SK-N-SH treated with all-trans-retinoic acid at 6 μM for 48 hours (cell line): Measurements from ENCODE around the gene ADD1.
"Not testable (repeated sequence)": the region's sequence is repeated elsewhere in the genome, so short reads cannot be mapped to it uniquely, and the experiment has no call there.

ENCODE experiments used
- ATAC-seq: fragments of 200-7000 bp; cut with Tn5 transposase; 3 replicates; pipeline ENCODE4 v1.9.1; 2020; ENCODE audit warnings: mild to moderate bottlenecking, moderate library complexity
- BACH2 ChIP-seq: fragments of 250-450 bp; sonication (Bioruptor Pico); IDR thresholded peaks from 2 replicates; pipeline ENCODE4 v1.9.0; 2021; ENCODE audit warnings: mild to moderate bottlenecking, borderline replicate concordance
- CREB5 ChIP-seq: fragments of 250-450 bp; sonication (Bioruptor Pico); IDR thresholded peaks from 2 replicates; pipeline ENCODE4 v1.5.1; 2020; ENCODE audit warnings: low read depth, mild to moderate bottlenecking, moderate library complexity
- CSDC2 ChIP-seq: fragments of 250-450 bp; sonication (Bioruptor Pico); IDR thresholded peaks from 2 replicates; pipeline ENCODE4 v1.5.0; 2020; ENCODE audit warnings: mild to moderate bottlenecking, moderate library complexity
- CSRNP3 ChIP-seq: fragments of 250-450 bp; sonication (Bioruptor Pico); IDR thresholded peaks from 2 replicates; pipeline ENCODE4 v1.5.1; 2021; ENCODE audit warnings: mild to moderate bottlenecking, moderate library complexity
- ESRRG ChIP-seq: fragments of 250-450 bp; sonication (Bioruptor Pico); IDR thresholded peaks from 2 replicates; pipeline ENCODE4 v1.6.1; 2021; ENCODE audit warnings: mild to moderate bottlenecking
- GLIS3 ChIP-seq: fragments of 250-450 bp; sonication (Bioruptor Pico); IDR thresholded peaks from 2 replicates; pipeline ENCODE4 v1.5.0; 2020; ENCODE audit warnings: mild to moderate bottlenecking, moderate library complexity
- ISL1 ChIP-seq: fragments of 250-450 bp; sonication (Bioruptor Pico); IDR thresholded peaks from 2 replicates; pipeline ENCODE4 v2.1.2; 2022; ENCODE audit warnings: mild to moderate bottlenecking, moderate library complexity
- OSR1 ChIP-seq: fragments of 250-450 bp; sonication (Bioruptor Pico); IDR thresholded peaks from 2 replicates; pipeline ENCODE4 v1.8.0; 2022; ENCODE audit warnings: moderate library complexity, mild to moderate bottlenecking, inconsistent platforms
- PATZ1 ChIP-seq: fragments of 250-450 bp; sonication (Bioruptor Pico); IDR thresholded peaks from 2 replicates; pipeline ENCODE4 v1.8.0; 2020; ENCODE audit warnings: mild to moderate bottlenecking, moderate library complexity, borderline replicate concordance
- POU6F1 ChIP-seq: fragments of 250-450 bp; sonication (Bioruptor Pico); IDR thresholded peaks from 2 replicates; pipeline ENCODE4 v1.8.0; 2021; ENCODE audit warnings: low read depth, mild to moderate bottlenecking, moderate library complexity, borderline replicate concordance
- PPARA ChIP-seq: fragments of 250-450 bp; sonication (Bioruptor Pico); IDR thresholded peaks from 2 replicates; pipeline ENCODE4 v1.5.0; 2020; ENCODE audit warnings: mild to moderate bottlenecking, borderline replicate concordance
- RARB ChIP-seq: fragments of 250-450 bp; sonication (Bioruptor Pico); IDR thresholded peaks from 2 replicates; pipeline ENCODE4 v1.8.0; 2021; ENCODE audit warnings: mild to moderate bottlenecking, moderate library complexity
- SNAI2 ChIP-seq: fragments of 250-450 bp; sonication (Bioruptor Pico); IDR thresholded peaks from 2 replicates; pipeline ENCODE4 v1.5.0; 2020; ENCODE audit warnings: mild to moderate bottlenecking, moderate library complexity
- TOX ChIP-seq: fragments of 250-450 bp; sonication (Bioruptor Pico); IDR thresholded peaks from 2 replicates; pipeline ENCODE4 v1.8.0; 2021; ENCODE audit warnings: mild to moderate bottlenecking, moderate library complexity, borderline replicate concordance
- ZC3H10 ChIP-seq: fragments of 250-450 bp; sonication (Bioruptor Pico); IDR thresholded peaks from 2 replicates; pipeline ENCODE4 v1.5.1; 2021; ENCODE audit warnings: mild to moderate bottlenecking, moderate library complexity
- ZFP30 ChIP-seq: fragments of 450-650 bp; formaldehyde crosslinking; IDR thresholded peaks from 2 replicates; pipeline ENCODE4 v1.5.0; 2022; ENCODE audit warnings: mild to moderate bottlenecking, moderate library complexity
- ZNF565 ChIP-seq: fragments of 450-650 bp; formaldehyde crosslinking; conservative IDR thresholded peaks from 2 replicates; pipeline ENCODE4 v1.5.0; 2020; ENCODE audit warnings: low read depth, mild to moderate bottlenecking, moderate library complexity
- ZNF70 ChIP-seq: fragments of 450-650 bp; formaldehyde crosslinking; IDR thresholded peaks from 2 replicates; pipeline ENCODE4 v1.5.0; 2020; ENCODE audit warnings: mild to moderate bottlenecking, moderate library complexity
- ZNF8 ChIP-seq: fragments of 450-650 bp; formaldehyde crosslinking; IDR thresholded peaks from 2 replicates; pipeline ENCODE4 v1.5.0; 2020; ENCODE audit warnings: mild to moderate bottlenecking, moderate library complexity

The ADD1 gene

GRCh38 chr4:2914256-2915126 lies 70.8 kb downstream of the ADD1 start:
- no peak; the same call in 2 of the 3 replicates for ATAC-seq
- TF ChIP-seq ZC3H10 (CRISPR knock-in tag) (no peak), ISL1 (CRISPR knock-in tag) (no peak), SNAI2 (CRISPR knock-in tag) (no peak), BACH2 (no peak)

GRCh38 chr4:2915789-2916188 lies 72.1 kb downstream of the ADD1 start:
- ATAC-seq, result no peak
- no peak for TF ChIP-seq ISL1 (CRISPR knock-in tag)
- TF ChIP-seq RARB (CRISPR knock-in tag), result no peak
- TF ChIP-seq PATZ1 (CRISPR knock-in tag), result no peak
- TF ChIP-seq CSDC2 (CRISPR knock-in tag), result no peak
- TF ChIP-seq PPARA (CRISPR knock-in tag), result no peak
- TF ChIP-seq SNAI2 (CRISPR knock-in tag), result no peak
- TF ChIP-seq CREB5 (CRISPR knock-in tag), result no peak
- TF ChIP-seq ESRRG (CRISPR knock-in tag), result no peak
- TF ChIP-seq POU6F1 (CRISPR knock-in tag), result no peak
- no peak for TF ChIP-seq TOX
- TF ChIP-seq BACH2, result no peak
- no peak for TF ChIP-seq ZNF565 (CRISPR knock-in tag)
- no peak for TF ChIP-seq CSRNP3
- TF ChIP-seq ZC3H10 (CRISPR knock-in tag), result no peak
- TF ChIP-seq OSR1 (CRISPR knock-in tag), result no peak
- no peak for TF ChIP-seq ZNF70
- TF ChIP-seq ZFP30 (CRISPR knock-in tag), result no peak
- TF ChIP-seq ZNF8 (CRISPR knock-in tag), result no peak
- TF ChIP-seq GLIS3 (CRISPR knock-in tag), result no peak
- TF ChIP-seq, all 23 proteins: peak for 0

GRCh38 chr4:2916696-2917095 lies 73.1 kb downstream of the ADD1 start:
- ATAC-seq, result not testable (repeated sequence)

GRCh38 chr4:2918300-2918699 lies 74.7 kb downstream of the ADD1 start:
- ATAC-seq, result not testable (repeated sequence)

- not testable (repeated sequence) for ATAC-seq
These were observed 75.1 kb downstream of the ADD1 start for GRCh38 chr4:2918714-2919113.

- ATAC-seq, result not testable (repeated sequence)
These were observed 78.9 kb downstream of the ADD1 start for GRCh38 chr4:2922453-2923101.
